ENCODE results near the gene SGCD.

Gene SGCD

GRCh38 chr5:156479849-156480248 lies 152.9 kb downstream of the SGCD start:
- no peak for TF ChIP-seq CTCF (conservative IDR thresholded peaks at IDR 0.05)
- H3K27ac ChIP-seq, result no peak overlapping the region

GRCh38 chr5:156481741-156482140 lies 154.8 kb downstream of the SGCD start:
- no peak for TF ChIP-seq CTCF (conservative IDR thresholded peaks at IDR 0.05)
- no peak overlapping the region for H3K27ac ChIP-seq

- TF ChIP-seq CTCF (conservative IDR thresholded peaks at IDR 0.05), result no peak
- H3K27ac ChIP-seq, result no peak overlapping the region
These were observed 155.9 kb downstream of the SGCD start for GRCh38 chr5:156482818-156483217.

DNA sequence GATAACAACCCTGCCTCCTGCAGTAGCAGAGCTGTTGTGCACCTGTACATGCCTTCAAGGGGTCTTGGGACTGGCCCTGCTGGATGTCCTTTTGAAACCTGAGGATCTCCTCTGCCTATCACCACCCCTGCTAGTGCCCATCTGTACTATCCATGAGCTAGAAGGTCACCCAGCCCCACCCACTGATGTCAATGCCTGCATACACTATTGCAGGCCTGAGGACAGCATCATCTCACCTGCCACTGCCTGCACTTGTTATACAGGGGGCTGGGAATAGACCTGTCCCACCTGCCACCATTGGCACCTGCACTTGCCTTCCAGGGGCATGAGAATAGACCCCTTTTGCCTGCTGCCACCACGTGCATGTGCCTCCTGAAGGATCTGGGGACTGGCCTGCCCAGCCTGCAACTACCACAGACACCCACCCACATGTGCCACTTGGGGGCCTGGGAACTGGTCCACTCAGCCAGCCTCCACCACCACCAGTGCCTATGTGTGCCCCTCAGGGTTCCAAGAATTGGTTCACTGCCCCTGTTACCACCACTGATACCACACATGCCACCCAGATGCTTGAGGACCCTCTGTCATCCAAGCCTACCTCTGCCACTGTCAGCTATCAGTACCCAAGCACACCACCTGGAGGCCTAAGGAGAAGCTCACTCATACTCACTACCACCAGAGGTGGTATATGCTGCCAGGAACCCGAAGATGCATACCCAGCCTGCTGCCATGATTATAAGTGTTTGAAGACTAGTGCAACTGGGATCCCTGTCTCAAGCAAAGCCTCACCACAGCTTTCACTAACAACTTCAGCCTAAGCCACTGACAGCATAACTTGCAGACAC lies 159.7 kb downstream of the SGCD start:
- no peak for TF ChIP-seq CTCF (conservative IDR thresholded peaks at IDR 0.05)
- H3K27ac ChIP-seq, result no peak overlapping the region

GRCh38 chr5:156491766-156492165 lies 164.8 kb downstream of the SGCD start:
- TF ChIP-seq CTCF (conservative IDR thresholded peaks at IDR 0.05), result no peak
- no peak overlapping the region for H3K27ac ChIP-seq

GRCh38 chr5:156496291-156496690 lies 169.3 kb downstream of the SGCD start:
- no peak overlapping the region for H3K27ac ChIP-seq
- no peak for TF ChIP-seq CTCF (conservative IDR thresholded peaks at IDR 0.05)

DNA sequence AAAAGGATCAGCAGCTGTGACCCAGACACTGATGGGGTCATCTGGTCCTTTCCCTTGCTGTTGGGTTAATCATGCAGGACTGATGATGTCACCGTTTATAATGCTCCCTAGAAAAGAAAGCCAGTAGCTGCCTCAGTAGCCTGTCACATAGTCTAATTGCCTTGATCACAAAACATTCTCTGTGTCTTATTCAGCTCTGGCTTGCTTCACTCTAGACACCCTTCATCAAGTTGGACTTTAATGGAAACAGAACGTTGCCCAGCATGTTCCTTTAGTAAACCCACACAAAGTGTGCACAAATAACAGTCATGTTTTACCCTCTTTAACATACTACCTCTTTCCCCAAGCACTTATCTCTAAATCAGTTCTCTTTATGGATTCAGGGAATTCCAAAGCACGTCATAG lies 170.8 kb downstream of the SGCD start:
- H3K27ac ChIP-seq, result no peak overlapping the region
- no peak for TF ChIP-seq CTCF (conservative IDR thresholded peaks at IDR 0.05)
